Measurements from ENCODE around the gene FLNC. TPM values are rescaled to one million over a fixed set of nuclear protein-coding genes. Genes with fewer than 3 reads are reported as not detected.
A peak's percentile ranks its signal among the peaks of the same experiment; 100 is the strongest.

The FLNC gene
- total and polyA plus RNA-seq, 9 of the 15 experiments (the other 6 are each of a cell fraction or from before 2014, with no cell fraction given), result 0.90 to 155 (median 28.8) TPM

- no peak for TF ChIP-seq ZNF449 (CRISPR knock-in tag; IDR thresholded peaks at IDR 0.05)
- TF ChIP-seq CREB1 (IDR thresholded peaks at IDR 0.05), result no peak
- no peak; the same call in 1 of the 2 replicates for TF ChIP-seq CREB1 (CRISPR knock-in tag; IDR thresholded peaks at IDR 0.05)
- no peak for TF ChIP-seq CTCFL (IDR thresholded peaks at IDR 0.05; ENCODE audit: borderline replicate concordance, insufficient read depth, low read depth, low read length, poor library complexity, severe bottlenecking)
- TF ChIP-seq ZNF699 (CRISPR knock-in tag; IDR thresholded peaks at IDR 0.05; ENCODE audit: insufficient replicate concordance), result no peak
- peak; percentile 52; the same call in 1 of the 2 replicates for TF ChIP-seq ZNF511 (CRISPR knock-in tag; IDR thresholded peaks at IDR 0.05)
- TF ChIP-seq STAT5B (CRISPR knock-in tag; IDR thresholded peaks at IDR 0.05), result no peak
- TF ChIP-seq ZNF668 (CRISPR knock-in tag; IDR thresholded peaks at IDR 0.05), result no peak
- no peak for TF ChIP-seq FOXP4 (CRISPR knock-in tag; IDR thresholded peaks at IDR 0.05; ENCODE audit: borderline replicate concordance)
- no peak for TF ChIP-seq CREB3L1 (IDR thresholded peaks at IDR 0.05; ENCODE audit: borderline replicate concordance, low read depth)
- TF ChIP-seq KDM5B (IDR thresholded peaks at IDR 0.05; ENCODE audit: insufficient replicate concordance, low read depth, low read length), result peak; percentile 34
- no peak for TF ChIP-seq RBFOX2 (IDR thresholded peaks at IDR 0.05; ENCODE audit: low read depth, low read length)
- no peak for TF ChIP-seq TEAD4 (IDR thresholded peaks at IDR 0.05; ENCODE audit: low read length)
- TF ChIP-seq TEAD4 (CRISPR knock-in tag; IDR thresholded peaks at IDR 0.05; ENCODE audit: borderline replicate concordance), result no peak
- no peak for TF ChIP-seq RNF2 (IDR thresholded peaks at IDR 0.05)
- TF ChIP-seq ZNF121 (CRISPR knock-in tag; conservative IDR thresholded peaks at IDR 0.05), result no peak
- no peak for TF ChIP-seq HDAC1 (IDR thresholded peaks at IDR 0.05)
- peak in 1 of 2 experiments; percentile 82; a peak in 1 of 4 replicates for TF ChIP-seq SIN3A (IDR thresholded peaks at IDR 0.05; ENCODE audit: borderline replicate concordance in 2 of 2, control insufficient read depth in 1 of 2, low read depth in 2 of 2, low read length in 2 of 2)
- no peak for TF ChIP-seq EP300 (IDR thresholded peaks at IDR 0.05; ENCODE audit: low read length)
Measured at GRCh38 chr7:128879939-128880746, 49.9 kb downstream of the FLNC start (continued).
